GM10847 (cell line): ENCODE measurements around the gene GM2A.

ENCODE experiments used
- POLR2A ChIP-seq: IDR thresholded peaks from 2 replicates; pipeline ENCODE4 v1.6.1; 2011; ENCODE audit not compliant: insufficient read length; ENCODE audit errors: extremely low read depth

The GM2A gene

GRCh38 chr5:151252762-151253604 is at the start of gene GM2A:
Gene GM2A, plus strand, starts transcription at chr5:151253185. Its CDS starts 32 bp downstream, at chr5:151253217.
- TF ChIP-seq POLR2A = peak; percentile 89

- no peak for TF ChIP-seq POLR2A
These were observed 48.9 kb upstream of the GM2A start for GRCh38 chr5:151204051-151204450.

GRCh38 chr5:151205411-151205810 is 47.6 kb upstream of the GM2A start:
- no peak for TF ChIP-seq POLR2A

DNA sequence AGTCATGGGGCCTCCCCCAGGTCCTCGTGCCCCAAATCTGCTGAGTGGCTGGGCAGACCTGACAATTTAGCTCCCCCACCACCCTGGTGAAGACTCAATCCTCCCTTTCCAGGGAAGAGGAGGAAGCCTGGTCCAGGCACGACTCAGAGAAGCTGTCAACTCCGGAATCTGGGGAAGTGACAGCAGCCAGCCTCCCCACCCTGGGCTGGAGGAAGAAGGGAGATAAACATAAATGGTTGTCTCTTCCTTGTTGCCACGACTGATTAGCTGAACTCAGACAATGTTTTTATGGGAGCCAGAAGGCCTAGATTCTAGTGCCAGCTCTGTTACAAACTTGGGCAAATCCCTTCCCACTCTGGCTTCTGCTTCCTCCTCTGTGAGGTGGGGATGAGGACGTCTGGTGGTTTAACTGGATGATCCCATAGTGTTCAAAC is 44.5 kb upstream of the GM2A start:
- no peak for TF ChIP-seq POLR2A

GRCh38 chr5:151212406-151212798 is 40.6 kb upstream of the GM2A start:
- no peak for TF ChIP-seq POLR2A

GRCh38 chr5:151213803-151214613 is 39.0 kb upstream of the GM2A start:
- peak; percentile 68 for TF ChIP-seq POLR2A

- peak; percentile 37 for TF ChIP-seq POLR2A
These were observed 38.1 kb upstream of the GM2A start for GRCh38 chr5:151214614-151215545.

DNA sequence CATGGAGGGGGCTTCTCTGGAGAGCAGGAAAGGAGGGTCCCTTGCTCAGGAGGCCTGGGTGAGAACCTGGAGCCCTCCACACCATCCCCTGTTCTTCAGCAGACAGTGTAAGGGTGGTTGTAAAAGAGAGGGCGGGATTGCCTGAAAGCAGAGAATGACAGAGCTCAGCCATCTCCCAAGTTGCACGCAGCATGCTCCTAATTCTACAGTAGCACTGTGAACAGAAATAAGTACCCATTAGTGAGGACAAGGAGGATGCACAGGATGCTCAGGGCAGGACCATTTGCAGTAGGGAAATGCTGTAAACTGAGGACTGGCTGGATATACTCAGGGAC is 37.5 kb upstream of the GM2A start:
- TF ChIP-seq POLR2A = no peak

- no peak for TF ChIP-seq POLR2A
These were observed 36.2 kb upstream of the GM2A start for GRCh38 chr5:151216781-151217180.

DNA sequence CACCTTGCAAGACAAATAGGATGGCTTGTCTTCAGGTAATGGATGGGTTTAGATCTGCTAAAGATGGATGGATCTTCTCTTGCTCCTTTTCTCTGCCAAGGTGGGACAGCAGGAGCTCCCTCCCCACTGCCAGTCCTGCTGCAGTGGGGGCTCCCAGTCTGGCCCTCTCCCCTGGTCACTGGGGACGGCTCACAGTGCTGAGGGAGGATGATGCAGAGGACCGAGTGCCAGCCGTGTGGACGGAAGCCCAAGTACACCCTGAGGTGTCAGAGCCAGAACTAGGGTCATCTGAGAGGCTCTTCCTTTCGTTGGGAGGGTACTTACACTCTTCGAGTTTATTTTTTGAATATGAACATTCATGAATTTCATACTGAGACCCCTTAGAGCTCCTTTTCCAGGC is 34.8 kb upstream of the GM2A start:
- no peak for TF ChIP-seq POLR2A

DNA sequence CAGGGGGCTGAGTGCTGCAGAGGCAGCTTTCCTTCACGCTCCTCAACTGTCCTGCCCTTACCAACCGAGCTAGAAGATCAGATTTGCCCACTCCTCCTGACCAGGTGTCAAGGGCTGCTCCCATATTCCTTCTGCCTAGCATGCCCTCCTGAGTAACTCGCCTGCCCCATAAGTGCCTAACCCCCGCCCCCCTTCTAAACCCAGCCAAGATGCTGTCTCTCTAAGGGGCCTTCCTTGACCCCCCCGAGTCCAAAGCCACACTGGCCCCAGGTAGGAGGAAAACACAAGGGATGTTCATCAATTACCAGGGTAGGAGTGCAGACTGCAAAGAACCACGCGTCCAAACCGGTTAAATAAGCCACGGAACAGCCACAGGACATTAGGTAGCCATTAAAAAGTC is 33.8 kb upstream of the GM2A start:
- no peak for TF ChIP-seq POLR2A

GRCh38 chr5:151219789-151220188 is 33.2 kb upstream of the GM2A start:
- TF ChIP-seq POLR2A = no peak

DNA sequence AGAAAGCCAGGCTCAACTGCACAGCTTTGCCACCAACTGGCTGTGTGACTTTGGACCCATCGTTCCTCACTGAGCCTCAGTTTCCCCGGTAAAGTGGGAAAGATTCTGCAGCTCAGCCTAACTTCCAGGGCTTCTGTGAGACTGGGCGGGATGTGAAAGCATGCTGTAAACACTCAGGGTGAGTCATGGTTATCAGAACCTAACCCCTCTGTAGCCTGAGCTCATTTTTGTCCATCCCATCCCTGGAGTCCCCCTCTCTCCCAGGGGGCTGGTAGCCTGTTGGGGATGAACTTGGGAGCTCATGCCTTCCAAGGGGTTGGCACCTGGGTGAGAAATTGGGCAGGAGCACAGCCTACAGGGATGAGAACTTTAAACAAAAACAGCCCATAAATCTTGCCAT is 31.4 kb upstream of the GM2A start:
- TF ChIP-seq POLR2A = no peak

DNA sequence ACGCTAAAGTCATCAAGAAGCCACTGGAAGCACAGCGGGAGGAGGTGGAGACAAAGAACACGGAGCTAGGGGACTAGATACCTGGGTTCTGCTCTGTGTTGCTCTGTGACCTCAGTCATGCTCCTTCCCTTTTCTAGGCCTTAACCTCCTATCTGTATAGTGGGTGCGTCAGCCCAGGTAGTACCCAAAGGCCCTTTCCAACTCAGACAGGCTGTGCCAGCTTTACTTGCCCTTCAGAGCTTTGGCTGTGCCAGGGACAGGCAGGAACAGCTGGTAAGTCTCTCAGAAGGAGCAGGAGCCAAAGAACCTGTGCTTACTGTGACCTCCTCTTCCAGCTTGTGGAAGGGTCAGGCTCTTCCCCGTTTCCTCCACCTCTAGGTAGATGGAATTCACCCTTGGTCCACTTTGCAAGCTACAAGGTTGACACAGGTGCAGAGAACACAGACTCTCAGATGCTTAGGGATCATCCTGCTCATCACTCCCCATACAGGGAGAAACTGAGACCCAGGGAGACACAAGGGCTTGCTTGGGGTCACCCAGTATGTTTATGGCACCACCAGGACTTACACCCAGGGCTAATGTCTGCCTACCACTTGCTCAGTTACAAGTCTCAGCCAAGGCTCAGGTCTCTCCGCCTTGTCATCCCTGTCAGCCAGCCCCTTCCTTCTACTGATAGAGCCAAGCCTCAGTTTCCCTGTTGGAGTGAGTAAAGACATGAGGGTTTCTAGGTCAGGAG is 30.8 kb upstream of the GM2A start:
- TF ChIP-seq POLR2A = no peak
